Thyroid gland (tissue), 4 donors: ENCODE measurements around the gene ZNF365.

Experiments used
- CTCF ChIP-seq, 6 experiments: fragments of 200-600 bp in 3 of 6; fragments of 450-650 bp in 3 of 6; sonication (generic) in 3 of 6; IDR thresholded peaks; one replicate each; pipeline ENCODE4 v1.5.1; 2016 to 2019; ENCODE audit warnings: antibody characterized with exemption in 6 of 6, mild to moderate bottlenecking in 2 of 6, inconsistent platforms in 1 of 6, moderate library complexity in 1 of 6
- POLR2A ChIP-seq, 2 donors: fragments of 450-650 bp; IDR thresholded peaks; one replicate each; pipeline ENCODE4 v1.6.1; 2017; ENCODE audit warnings: antibody characterized with exemption in 2 of 2, mild to moderate bottlenecking in 2 of 2, moderate library complexity in 1 of 2

GRCh38 chr10:62451611-62451975 lies 77.4 kb downstream of the ZNF365 start:
- TF ChIP-seq POLR2A (IDR thresholded peaks at IDR 0.05) (no peak), CTCF (IDR thresholded peaks at IDR 0.05) (no peak)
